Right renal cortex interstitium (tissue), 3 donors: ENCODE results near the gene ARPC5L. TPM values are rescaled to one million over a fixed set of nuclear protein-coding genes. Genes with fewer than 3 reads are reported as not detected.
"Not testable (repeated sequence)": the region's sequence is repeated elsewhere in the genome, so short reads cannot be mapped to it uniquely, and the experiment has no call there.

Experiments
- DNase-seq, 3 donors: peaks; one replicate each; pipeline ENCODE4 v3.0.0-alpha.2; 2013; ENCODE audit warnings: low read depth in 3 of 3, low spot score in 2 of 3
- polyA plus RNA-seq, 3 donors: library from polyadenylated mRNA; unstranded; fragments of 120-200 nt; gene quantifications; one replicate each; pipeline ENCODE4 v1.2.1, GENCODE V29; 2013; ENCODE audit not compliant: insufficient read length in 3 of 3

ARPC5L gene
- polyA plus RNA-seq, 3 donors = 38.3 to 40.2 (median 38.7) TPM

- DNase-seq = no peak
Observed at GRCh38 chr9:124887832-124888231, 25.9 kb downstream of the ARPC5L start.

- DNase-seq = no peak
Observed at GRCh38 chr9:124889006-124889405, 27.1 kb downstream of the ARPC5L start.

- DNase-seq = no peak
Observed at GRCh38 chr9:124890179-124890578, 28.2 kb downstream of the ARPC5L start.

GRCh38 chr9:124894035-124894740 is 32.3 kb downstream of the ARPC5L start:
- DNase-seq = no peak

- DNase-seq = no peak
Observed at GRCh38 chr9:124894741-124895170, 32.8 kb downstream of the ARPC5L start.

- DNase-seq = no peak
Observed at GRCh38 chr9:124897570-124898460, 35.9 kb downstream of the ARPC5L start.

GRCh38 chr9:124899845-124900244 is 37.9 kb downstream of the ARPC5L start:
- DNase-seq = no peak

- DNase-seq = no peak
Observed at GRCh38 chr9:124906966-124907365, 45.0 kb downstream of the ARPC5L start.

- no peak for DNase-seq
Observed at GRCh38 chr9:124908098-124908497, 46.2 kb downstream of the ARPC5L start.

GRCh38 chr9:124911766-124912165 is 49.8 kb downstream of the ARPC5L start:
- no peak for DNase-seq

- DNase-seq = no peak
Observed at GRCh38 chr9:124913378-124913777, 51.4 kb downstream of the ARPC5L start.

GRCh38 chr9:124914753-124915405 is 52.9 kb downstream of the ARPC5L start:
- no peak for DNase-seq

- DNase-seq = not testable (repeated sequence)
Observed at GRCh38 chr9:124920394-124920793, 58.5 kb downstream of the ARPC5L start.

Other genes starting within 250 kb of the ARPC5L start
- 1 to 10 TPM in 1 of 3 donors, under 1 TPM in 2; 0.57 to 1.1 (median 0.89) TPM for gene NR6A1, start 90.8 kb upstream of the ARPC5L start, polyA plus RNA-seq
- gene OLFML2A, start 85.0 kb upstream of the ARPC5L start, polyA plus RNA-seq = 10 to 100 TPM; 21.4 to 23.8 (median 23.3) TPM
- gene WDR38, start 8.7 kb upstream of the ARPC5L start, polyA plus RNA-seq = under 1 TPM; 0.24 to 0.37 (median 0.37) TPM
- gene RPL35, start 173 bp upstream of the ARPC5L start, polyA plus RNA-seq = 100 to 1,000 TPM; 727 to 776 (median 751) TPM
- 10 to 100 TPM; 15.0 to 16.8 (median 15.5) TPM for gene GOLGA1, start 79.0 kb downstream of the ARPC5L start, polyA plus RNA-seq